AG04450 (cell line): Measurements from ENCODE around the gene ARHGAP22. TPM values are rescaled to one million over a fixed set of nuclear protein-coding genes. Genes with fewer than 3 reads are reported as not detected.

ENCODE experiments used
- CTCF ChIA-PET: fragments of 300-600, 350-600 bp; formaldehyde crosslinking; extraction: SDS; loops from one replicate; lab custom pipeline; 2022; ENCODE audit warnings: antibody characterized with exemption, inconsistent platforms; lab: Charles Lee
- POLR2A ChIA-PET: fragments of 350-600 bp; formaldehyde crosslinking; extraction: SDS; loops from one replicate; lab custom pipeline; 2021; ENCODE audit warnings: antibody characterized with exemption, inconsistent platforms; lab: Yijun Ruan, JAX
- DNase-seq: peaks from one replicate; pipeline ENCODE4 v3.0.0-alpha.2; 2011; ENCODE audit warnings: low read depth, low spot score
- H3K27ac ChIP-seq: one replicate; pipeline ENCODE4 v1.5.1; 2012; ENCODE audit warnings: low read depth, low read length, control low read depth
- H3K27me3 ChIP-seq: one replicate; pipeline ENCODE4 v1.6.0; 2012; ENCODE audit warnings: low read length; ENCODE audit not compliant: control insufficient read depth, insufficient read depth
- H3K4me3 ChIP-seq: 2 replicates; pipeline ENCODE4 v1.5.1; 2011; ENCODE audit warnings: mild to moderate bottlenecking, low read depth, low read length, control low read depth
- H3K9me3 ChIP-seq: 2 replicates; pipeline ENCODE4 v1.5.1; 2012; ENCODE audit warnings: low read length; ENCODE audit not compliant: control insufficient read depth, insufficient read depth
- CTCF ChIP-seq: IDR thresholded peaks from 2 replicates; pipeline ENCODE4 v1.5.1; 2011; ENCODE audit warnings: low read depth, low read length, control low read depth, inconsistent platforms
- polyA plus RNA-seq: library from polyadenylated mRNA; depleted of rRNA; stranded (reverse); fragments of >200 nt; gene quantifications from 2 replicates; pipeline ENCODE4 v1.2.3, GENCODE V29; 2011

ARHGAP22 gene
- polyA plus RNA-seq, 1 experiment, result 8.2 TPM

- no peak overlapping the region for H3K4me3 ChIP-seq
- H3K27me3 ChIP-seq, result no peaks in the 10 kb centered on the region
- no peak for TF ChIP-seq CTCF
- ChIA-PET POLR2A (no interaction called here), CTCF (interaction anchor here (0.7 kb wide), 1 partner anchor 22 kb away, joined by 4 read pairs; no protein-coding TSS in a partner anchor)
- H3K27ac ChIP-seq, result no peak overlapping the region
- no peaks in the 10 kb centered on the region for H3K9me3 ChIP-seq
- DNase-seq, result no peak
These were observed 150.4 kb downstream of the ARHGAP22 start for GRCh38 chr10:48454302-48455054.

GRCh38 chr10:48453451-48454301, 151.2 kb downstream of the ARHGAP22 start:
- Histone ChIP-seq H3K9me3 (no peaks in the 10 kb centered on the region), H3K4me3 (no peak overlapping the region), H3K27me3 (no peaks in the 10 kb centered on the region), H3K27ac (no peak overlapping the region)
- POLR2A ChIA-PET, result no interaction called here
- no peak for TF ChIP-seq CTCF
- CTCF ChIA-PET, result no interaction called here
- no peak for DNase-seq

- Histone ChIP-seq H3K4me3 (no peak overlapping the region), H3K27me3 (no peaks in the 10 kb centered on the region), H3K9me3 (no peaks in the 10 kb centered on the region), H3K27ac (no peak overlapping the region)
- DNase-seq, result no peak
- POLR2A ChIA-PET, result no interaction called here
- CTCF ChIA-PET, result interaction anchor here (1.2 kb wide), 1 partner anchor 203 kb away, joined by 5 read pairs; no protein-coding TSS in a partner anchor
- TF ChIP-seq CTCF, result no peak
These were observed 151.9 kb downstream of the ARHGAP22 start for GRCh38 chr10:48452879-48453412.

- no peak for TF ChIP-seq CTCF
- H3K4me3 ChIP-seq, result no peak overlapping the region
- H3K27me3 ChIP-seq, result no peaks in the 10 kb centered on the region
- ChIA-PET POLR2A (no interaction called here), CTCF (interaction anchor here (1.2 kb wide), 1 partner anchor 204 kb away, joined by 5 read pairs; no protein-coding TSS in a partner anchor)
- H3K27ac ChIP-seq, result no peak overlapping the region
- no peaks in the 10 kb centered on the region for H3K9me3 ChIP-seq
- DNase-seq, result no peak
These were observed 152.6 kb downstream of the ARHGAP22 start for GRCh38 chr10:48451969-48452878.
